Body of pancreas (tissue), 4 donors: Measurements from ENCODE around the gene ZWINT. TPM values are rescaled to one million over a fixed set of nuclear protein-coding genes. Genes with fewer than 3 reads are reported as not detected.

Experiments used
- ATAC-seq: fragments of 150-250 bp; one replicate; pipeline ENCODE4 v1.9.1; 2016
- DNase-seq, 4 donors: peaks; one replicate each; pipeline ENCODE4 v3.0.0-alpha.2; 2019
- H3K27ac ChIP-seq, 4 donors: fragments of 200-600 bp; sonication (generic); 1 replicate in 3 of 4; 2 replicates in 1 of 4; pipeline versions ENCODE4 v1.5.1 to v1.6.1; 2016 to 2019; ENCODE audit warnings: mild to moderate bottlenecking in 1 of 4, mixed read lengths in 1 of 4, moderate library complexity in 1 of 4
- H3K27me3 ChIP-seq, 2 donors: fragments of 200-600 bp; sonication (generic); one replicate each; pipeline ENCODE4 v1.6.0; 2016; ENCODE audit warnings: mild to moderate bottlenecking in 1 of 2
- H3K36me3 ChIP-seq, 2 donors: fragments of 200-600 bp; sonication (generic); replicated peaks in 1 of 2; 2 replicates each; pipeline ENCODE4 v1.5.1; 2016; ENCODE audit warnings: low read depth in 2 of 2; ENCODE audit not compliant: insufficient read depth in 1 of 2
- H3K4me1 ChIP-seq: fragments of 200-600 bp; sonication (generic); one replicate; pipeline ENCODE4 v1.6.0; 2016
- H3K4me3 ChIP-seq, 2 donors: fragments of 200-600 bp; sonication (generic); 1 replicate in 1 of 2; 2 replicates in 1 of 2; pipeline ENCODE4 v1.5.1; 2016 to 2019
- H3K9me3 ChIP-seq, 3 donors: fragments of 200-600 bp; sonication (generic); 1 replicate in 2 of 3; 2 replicates in 1 of 3; pipeline ENCODE4 v1.5.1; 2016
- CTCF ChIP-seq, 7 experiments: fragments of 450-650 bp in 4 of 7; fragments of 200-600 bp in 3 of 7; sonication (generic) in 3 of 7; IDR thresholded peaks; one replicate each; pipeline ENCODE4 v1.5.1; 2016 to 2019; ENCODE audit warnings: antibody characterized with exemption in 7 of 7
- POLR2A ChIP-seq, 3 donors: fragments of 450-650 bp; IDR thresholded peaks; one replicate each; pipeline ENCODE4 v1.6.1; 2016; ENCODE audit warnings: antibody characterized with exemption in 3 of 3, mild to moderate bottlenecking in 2 of 3
- WGBS, 2 donors: methylation state at CpG; one replicate each; pipeline ENCODE4 v1.1.5; 2017; 5-methylcytosine and 5-hydroxymethylcytosine counted together
- intact Hi-C: fragments of 100-400 bp; cut with DNase I; formaldehyde crosslinking; loops from one replicate; pipeline ENCODE4 v1.15.1; 2023
- total RNA-seq, 2 donors: library from RNA; depleted of rRNA; stranded (reverse); fragments of >200 nt; gene quantifications; one replicate each; pipeline ENCODE4 v1.1.0, GENCODE V29; 2016

Gene ZWINT
- total RNA-seq, 2 donors from 2014 or later: 2.9 to 4.6 TPM

GRCh38 chr10:56346845-56347415, 14.1 kb downstream of the ZWINT start:
- no peaks in the 10 kb centered on the region for H3K4me1 ChIP-seq

GRCh38 chr10:56341612-56342011, 19.4 kb downstream of the ZWINT start:
- Histone ChIP-seq H3K27me3 (no peaks in the 10 kb centered on the region), H3K36me3 (no peaks in the 10 kb centered on the region), H3K9me3 (peaks cover 0 to 6% (median 0%) of the 10 kb centered on the region in 3 donors), H3K4me1 (no peaks in the 10 kb centered on the region), H3K27ac (no peak overlapping the region), H3K4me3 (no peak overlapping the region)
- TF ChIP-seq CTCF (IDR thresholded peaks at IDR 0.05) (no peak), POLR2A (IDR thresholded peaks at IDR 0.05) (no peak)
- no peak for DNase-seq
- WGBS, 2 donors: 83% methylated on average over 1 of the region's 1 CpG
- intact Hi-C loops: no loop called here
- no peak for ATAC-seq

More at GRCh38 chr10:56346845-56347415, 14.1 kb downstream of the ZWINT start:
- TF ChIP-seq CTCF (IDR thresholded peaks at IDR 0.05): no peak
- no peak for TF ChIP-seq POLR2A (IDR thresholded peaks at IDR 0.05)
- no peaks in the 10 kb centered on the region for H3K27me3 ChIP-seq
- intact Hi-C loops: no loop called here
- H3K27ac ChIP-seq: no peak overlapping the region
- ATAC-seq (no peak), DNase-seq (no peak)
- H3K9me3 ChIP-seq: no peaks in the 10 kb centered on the region
- no peaks in the 10 kb centered on the region for H3K36me3 ChIP-seq
- H3K4me3 ChIP-seq: no peak overlapping the region

- Histone ChIP-seq H3K36me3 (no peaks in the 10 kb centered on the region), H3K27ac (no peak overlapping the region), H3K4me1 (no peaks in the 10 kb centered on the region), H3K9me3 (no peaks in the 10 kb centered on the region), H3K27me3 (no peaks in the 10 kb centered on the region), H3K4me3 (no peak overlapping the region)
- 85 to 91% methylated on average over 2 of the region's 2 CpGs for WGBS, 2 donors
- DNase-seq (no peak), ATAC-seq (no peak)
- TF ChIP-seq POLR2A (IDR thresholded peaks at IDR 0.05) (no peak), CTCF (IDR thresholded peaks at IDR 0.05) (no peak)
- intact Hi-C loops: no loop called here
These were observed 31.1 kb downstream of the ZWINT start for GRCh38 chr10:56329961-56330360.

GRCh38 chr10:56327118-56327517, 33.9 kb downstream of the ZWINT start:
- 46 to 58% methylated on average over 3 of the region's 3 CpGs for WGBS, 2 donors
- ATAC-seq: no peak
- H3K4me1 ChIP-seq: no peaks in the 10 kb centered on the region

More at GRCh38 chr10:56327118-56327517, 33.9 kb downstream of the ZWINT start:
- Histone ChIP-seq H3K4me3 (no peak overlapping the region), H3K27ac (no peak overlapping the region), H3K9me3 (no peaks in the 10 kb centered on the region), H3K27me3 (no peaks in the 10 kb centered on the region), H3K36me3 (no peaks in the 10 kb centered on the region)
- TF ChIP-seq POLR2A (IDR thresholded peaks at IDR 0.05) (no peak), CTCF (IDR thresholded peaks at IDR 0.05) (no peak)
- intact Hi-C loops: no loop called here
- DNase-seq: no peak
